HG03039 (cell line): ENCODE data around the gene ABCF3.

Experiments used
- ATAC-seq: cut with Tn5 transposase; IDR thresholded peaks from one replicate; pipeline ENCODE4 v1.9.1; 2021; ENCODE audit warnings: mild to moderate bottlenecking, moderate library complexity; ENCODE audit not compliant: unreplicated experiment

Gene ABCF3

DNA sequence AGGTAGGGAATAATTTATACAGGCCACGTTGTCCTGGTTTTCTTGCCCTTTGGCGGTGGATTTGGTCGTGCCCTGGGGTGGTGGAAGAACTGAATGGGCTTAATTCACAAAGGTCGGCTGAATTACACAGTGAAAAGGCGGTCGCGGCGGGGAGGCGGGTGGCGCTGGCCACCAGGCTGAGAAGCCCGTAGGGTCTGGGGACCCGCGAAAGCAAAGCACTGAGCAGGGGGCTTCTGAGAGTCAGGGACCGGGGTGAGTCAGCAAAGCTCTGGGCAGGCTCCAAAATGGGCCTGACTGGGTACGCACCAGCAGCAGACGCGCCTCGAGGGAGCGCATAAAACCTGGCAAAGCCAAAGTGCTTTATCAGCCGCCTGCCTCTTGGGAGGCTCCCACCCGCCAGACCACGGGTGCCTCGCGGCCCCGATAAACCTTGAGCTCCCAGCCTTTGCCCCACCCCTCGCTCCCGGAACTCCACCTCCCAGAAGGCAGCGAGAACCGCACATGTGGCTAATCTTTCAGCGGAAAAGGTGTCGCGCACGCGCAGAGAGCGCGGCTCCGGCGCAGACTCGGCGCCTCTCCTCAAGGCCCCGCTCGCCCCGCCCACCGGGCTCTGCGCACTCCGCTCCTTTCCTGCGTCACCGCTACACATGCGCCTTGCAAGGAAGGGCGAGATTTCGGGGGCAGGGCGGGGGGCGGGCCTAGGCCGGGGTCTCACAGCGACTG, 377 bp upstream of the ABCF3 start:
- peak; percentile 83 for ATAC-seq

DNA sequence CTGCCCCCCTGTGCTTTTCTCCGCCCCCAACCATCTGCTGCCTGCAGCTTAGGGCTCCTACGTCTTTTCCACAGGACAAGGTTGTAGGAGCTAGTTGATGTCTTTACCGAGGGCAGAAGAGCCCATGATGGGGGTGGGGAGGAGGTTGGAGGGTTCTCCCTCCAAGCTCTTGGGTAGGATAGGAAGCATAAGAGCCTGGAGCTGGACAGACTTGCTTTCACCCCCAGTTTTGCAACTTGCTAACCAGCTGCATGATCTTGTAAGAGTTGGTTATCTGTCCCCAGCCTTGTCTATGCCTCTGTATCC, 856 bp downstream of the ABCF3 start:
- ATAC-seq, result no peak

GRCh38 chr3:184188080-184188479, 2.1 kb downstream of the ABCF3 start:
- ATAC-seq, result no peak

- ATAC-seq, result no peak
These were observed 3.4 kb downstream of the ABCF3 start for GRCh38 chr3:184189421-184189820.

DNA sequence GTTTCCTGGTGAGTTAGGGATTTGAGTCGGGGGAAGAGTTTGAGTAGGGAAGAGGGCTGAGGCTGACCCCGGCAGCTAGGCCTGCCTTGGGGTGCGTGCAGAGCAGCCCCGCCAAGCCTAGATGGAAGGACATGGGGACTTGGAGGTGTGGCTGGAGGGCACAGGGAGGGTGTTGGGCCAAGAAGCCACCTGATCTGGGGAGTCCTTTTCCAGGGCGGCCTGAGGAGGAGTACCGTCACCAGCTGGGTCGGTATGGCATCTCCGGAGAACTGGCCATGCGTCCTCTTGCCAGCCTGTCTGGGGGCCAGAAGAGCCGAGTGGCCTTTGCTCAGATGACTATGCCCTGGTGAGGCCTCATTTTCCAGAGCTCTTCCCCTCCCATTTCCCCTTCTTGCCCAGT, 6.9 kb downstream of the ABCF3 start:
- ATAC-seq, result no peak

- no peak for ATAC-seq
These were observed 8.1 kb downstream of the ABCF3 start for GRCh38 chr3:184193991-184194539.

DNA sequence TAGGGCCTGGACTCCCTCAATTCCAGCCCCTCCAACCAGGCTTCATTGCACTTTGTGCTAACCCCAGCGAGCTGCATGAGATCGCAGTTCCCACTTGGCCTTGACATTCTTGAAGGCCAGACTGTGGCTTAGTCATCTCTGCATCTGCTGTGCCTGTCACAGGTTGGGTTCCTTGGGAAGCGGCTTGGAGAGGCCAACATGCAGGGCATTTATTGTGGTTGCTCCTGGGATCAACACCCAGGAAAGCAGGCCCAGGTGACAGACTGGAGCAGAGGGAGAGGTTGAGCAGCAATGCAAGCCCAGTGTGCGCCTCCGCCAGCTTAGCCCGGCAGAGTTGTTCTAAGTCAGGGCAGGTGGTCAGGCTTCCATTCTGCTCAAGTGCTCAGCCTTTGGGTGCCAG, 10.5 kb downstream of the ABCF3 start:
- ATAC-seq, result no peak

DNA sequence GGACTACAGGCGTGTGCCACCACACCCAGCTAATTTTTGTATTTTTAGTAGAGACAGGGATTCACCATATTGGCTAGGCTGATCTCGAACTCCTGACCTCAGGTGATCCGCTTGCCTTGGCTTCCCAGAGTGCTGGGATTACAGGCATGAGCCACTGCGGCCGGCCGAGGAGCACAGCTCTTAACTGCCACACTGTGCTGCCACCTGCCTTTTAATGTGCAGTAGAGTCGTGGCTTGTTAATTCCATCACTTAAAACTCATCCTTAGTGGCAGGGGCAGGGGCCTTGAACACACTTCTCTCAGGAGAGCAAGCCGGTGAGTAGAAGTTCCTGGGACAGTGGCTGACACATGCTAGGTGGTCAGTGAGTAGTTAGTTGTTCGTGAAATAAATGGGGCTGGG, 12.5 kb downstream of the ABCF3 start:
- no peak for ATAC-seq

- no peak for ATAC-seq
These were observed 14.8 kb downstream of the ABCF3 start for GRCh38 chr3:184200825-184201224.

DNA sequence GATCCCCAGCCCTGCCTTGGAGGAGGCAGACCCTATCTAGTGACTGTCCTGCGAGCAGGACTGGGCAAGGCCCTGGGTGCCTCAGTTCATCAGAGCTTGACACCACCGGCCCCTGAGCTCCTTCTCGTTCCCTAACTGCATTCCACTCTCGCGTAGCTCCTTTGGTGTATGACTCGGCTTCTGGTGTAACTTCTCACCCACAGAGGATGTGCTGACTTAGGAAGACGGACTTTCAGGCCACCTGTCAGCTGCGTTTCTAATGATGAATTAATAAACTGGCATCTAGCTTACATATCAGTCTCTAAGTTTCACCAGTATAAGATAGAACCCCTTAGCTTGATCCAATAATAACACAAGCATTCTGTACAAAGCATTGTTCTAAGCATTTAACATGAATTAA, 17.5 kb downstream of the ABCF3 start:
- no peak for ATAC-seq

DNA sequence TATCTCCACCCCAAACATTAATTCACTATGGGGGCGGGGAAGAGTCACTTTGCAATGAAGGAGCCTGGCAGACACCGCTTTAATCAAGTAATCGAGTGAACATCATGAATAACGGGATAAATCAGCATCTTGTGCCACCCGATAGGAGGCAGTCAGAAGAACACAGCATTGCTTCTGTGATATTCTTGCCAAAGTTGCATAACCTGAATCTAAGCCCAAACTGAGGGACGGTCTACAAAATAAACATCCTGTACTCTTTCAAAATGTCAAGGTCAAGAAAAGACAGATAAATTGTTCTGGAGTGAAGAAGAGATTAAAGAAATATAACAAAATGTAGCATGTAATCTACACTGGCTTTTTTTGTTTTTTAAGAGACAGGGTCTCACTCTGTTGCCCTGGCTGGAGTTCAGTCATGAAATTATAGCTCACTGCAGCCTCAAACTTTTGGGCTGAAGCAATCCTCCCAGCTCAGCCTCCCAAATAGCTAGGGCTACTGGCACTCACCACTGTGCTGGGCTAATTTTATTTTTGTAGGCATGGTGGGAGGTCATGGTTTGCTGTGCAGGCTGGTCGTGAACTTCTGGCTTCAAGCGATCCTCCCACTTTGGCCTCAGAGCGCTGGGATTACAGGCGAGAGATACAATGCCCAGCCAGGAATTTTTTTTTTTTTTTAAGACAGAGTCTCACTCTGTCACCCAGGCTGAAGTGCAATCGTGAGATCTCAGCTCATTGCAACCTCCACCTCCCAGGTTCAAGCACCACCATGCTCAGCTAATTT, 23.3 kb downstream of the ABCF3 start:
- no peak for ATAC-seq

DNA sequence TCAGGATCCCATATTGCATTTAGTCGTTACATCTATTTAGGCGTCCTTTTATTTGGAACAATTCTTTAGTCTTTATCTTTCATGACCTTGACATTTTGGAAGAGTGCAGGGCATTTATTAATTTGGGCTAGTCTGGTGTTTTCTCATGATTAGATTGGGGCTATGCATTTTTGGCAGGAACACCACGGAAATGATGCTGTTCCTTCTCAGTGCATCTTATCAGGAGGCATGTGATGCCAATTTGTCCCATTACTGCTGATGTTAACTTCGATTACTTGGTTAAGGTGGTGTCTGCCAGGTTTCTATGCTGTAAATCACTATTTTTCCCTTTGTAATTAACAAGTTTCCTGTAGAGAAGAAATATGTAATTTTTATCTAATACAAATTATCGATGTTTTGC, 25.3 kb downstream of the ABCF3 start:
- no peak for ATAC-seq

GRCh38 chr3:184211718-184212117, 25.7 kb downstream of the ABCF3 start:
- ATAC-seq, result no peak

GRCh38 chr3:184218814-184219213, 32.8 kb downstream of the ABCF3 start:
- ATAC-seq, result no peak

DNA sequence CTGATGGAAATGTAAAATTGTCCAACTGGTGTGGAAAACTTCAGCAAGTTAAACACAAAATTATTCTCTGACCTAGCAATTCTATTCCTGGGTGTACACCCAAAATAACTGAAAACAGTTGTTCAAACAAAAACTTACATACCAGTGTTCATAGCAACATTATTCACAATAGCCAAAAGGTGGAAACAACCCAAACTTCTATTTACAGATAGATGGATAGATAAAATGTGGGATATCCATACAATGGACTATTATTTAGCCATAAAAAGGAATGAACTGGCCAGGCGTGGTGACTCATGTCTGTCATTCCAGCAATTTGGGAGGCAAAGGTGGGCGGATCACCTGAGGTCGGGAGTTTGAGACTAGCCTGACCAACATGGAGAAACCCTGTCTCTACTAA, 36.5 kb downstream of the ABCF3 start:
- no peak for ATAC-seq

- no peak for ATAC-seq
These were observed 37.9 kb downstream of the ABCF3 start for GRCh38 chr3:184223946-184224345.

DNA sequence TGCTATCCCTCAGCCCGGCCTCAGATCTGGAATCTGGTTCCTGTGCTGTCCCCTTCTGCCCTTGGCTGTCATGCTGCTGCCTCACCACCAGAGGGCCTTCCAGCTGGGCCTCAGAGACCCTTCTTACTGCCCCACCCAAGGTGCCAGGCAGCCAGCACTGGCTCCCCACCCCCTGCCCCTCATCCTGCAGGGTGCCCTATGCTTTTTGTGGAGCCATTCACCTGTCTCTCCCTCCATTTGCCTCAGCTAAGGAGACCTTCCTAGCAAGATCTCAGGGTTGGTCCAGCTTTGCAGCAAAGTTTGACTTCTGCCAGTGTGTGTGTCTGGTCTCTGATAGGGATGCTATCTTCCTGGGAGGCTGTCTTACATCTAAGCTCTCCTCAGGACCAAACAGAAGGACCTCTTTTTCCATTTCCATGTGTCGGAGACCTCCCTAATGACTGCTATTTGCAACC, 41.5 kb downstream of the ABCF3 start:
- no peak for ATAC-seq

DNA sequence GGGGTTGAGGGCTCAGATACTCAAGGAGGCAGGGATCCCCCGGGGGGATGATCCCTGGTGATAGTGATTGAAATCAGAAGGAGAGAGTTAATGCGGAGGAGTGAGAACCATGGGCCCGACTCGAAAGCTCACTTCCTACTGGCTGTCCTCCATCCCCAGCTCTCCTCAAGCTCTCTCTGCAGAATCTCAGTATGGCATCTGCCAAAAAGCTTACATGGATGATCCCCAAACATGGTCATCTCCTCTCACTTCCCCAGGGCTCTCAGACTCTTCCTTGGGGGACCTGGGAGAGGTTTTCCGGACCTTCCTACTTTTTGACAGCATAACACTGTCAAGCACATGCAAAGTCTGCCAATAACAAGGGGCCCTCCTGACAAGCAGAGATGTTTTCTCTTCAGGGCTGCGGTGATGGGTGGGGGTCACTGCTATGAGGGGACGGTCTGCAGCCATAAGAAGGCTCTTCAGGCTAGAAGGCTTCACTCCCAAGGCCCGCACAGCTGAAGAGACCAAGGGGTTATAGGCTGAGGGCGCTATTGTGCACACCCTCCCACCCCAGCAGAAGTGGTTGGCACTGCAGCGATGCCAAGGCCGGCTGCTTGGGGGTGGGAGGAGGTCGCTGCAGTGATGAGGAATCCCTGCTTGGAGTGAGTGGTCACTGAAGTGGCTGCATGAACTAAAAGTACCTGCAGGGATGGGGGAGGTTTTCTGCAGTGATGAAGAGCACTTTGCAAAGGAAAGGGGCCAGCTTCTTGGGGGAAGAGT, 42.6 kb downstream of the ABCF3 start:
- ATAC-seq, result no peak

GRCh38 chr3:184229394-184230080, 43.5 kb downstream of the ABCF3 start, which contains the start of gene VWA5B2:
TSS of gene VWA5B2 (plus strand) at chr3:184229585. CDS start at chr3:184230529, 944 bp downstream.
- no peak for ATAC-seq

GRCh38 chr3:184230081-184230602, 44.1 kb downstream of the ABCF3 start:
- no peak for ATAC-seq
